SHP77 treated with DMSO at 0.1 percent for 48 hours (cell line): ENCODE data around the gene ATE1.
"Not testable (repeated sequence)": the region's sequence is repeated elsewhere in the genome, so short reads cannot be mapped to it uniquely, and the experiment has no call there.

Experiments
- DNase-seq: peaks from one replicate; lab custom pipeline; 2025; lab: John Stamatoyannopoulos, UW

ATE1 gene

GRCh38 chr10:121783782-121784372 is 144.0 kb downstream of the ATE1 start:
- no peak for DNase-seq

- DNase-seq = no peak
Observed at GRCh38 chr10:121781101-121781500, 146.7 kb downstream of the ATE1 start.

DNA sequence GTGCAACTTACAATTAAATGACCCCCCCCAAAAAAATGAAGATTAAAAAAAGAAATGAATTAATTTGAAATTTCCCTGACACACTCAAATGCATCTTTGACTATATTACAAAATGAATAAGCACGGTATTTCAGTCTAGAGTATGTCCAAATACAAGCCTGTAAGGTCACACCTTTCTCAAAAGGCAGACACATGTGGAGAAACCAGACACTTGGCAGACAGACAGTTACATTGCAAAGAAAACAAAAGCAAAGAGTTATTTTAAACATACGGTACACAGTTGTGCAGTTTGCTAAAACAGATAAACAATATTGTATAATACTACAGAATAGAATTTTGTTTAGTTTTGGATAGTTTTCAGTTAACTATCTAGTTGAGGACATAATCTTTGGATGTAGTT is 153.0 kb downstream of the ATE1 start:
- DNase-seq = no peak

DNA sequence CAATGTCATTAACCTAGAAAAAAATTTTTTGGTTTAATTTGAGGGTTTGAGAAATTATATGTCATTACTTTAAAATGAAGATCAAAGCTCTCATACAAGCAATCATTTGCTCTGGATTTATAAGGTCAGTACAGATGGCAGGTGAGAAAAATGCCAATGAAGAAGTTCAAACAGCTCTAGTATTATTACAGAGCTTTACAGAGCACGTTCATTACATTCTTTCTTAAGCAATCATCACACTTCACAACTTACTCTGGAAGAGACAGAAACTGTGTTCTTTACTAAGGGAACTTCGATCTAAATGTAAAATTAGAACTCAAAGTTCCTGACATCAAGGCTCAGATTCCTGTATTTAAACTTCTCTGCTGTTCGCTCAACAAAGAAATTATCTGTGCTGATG is 153.4 kb downstream of the ATE1 start:
- no peak for DNase-seq

DNA sequence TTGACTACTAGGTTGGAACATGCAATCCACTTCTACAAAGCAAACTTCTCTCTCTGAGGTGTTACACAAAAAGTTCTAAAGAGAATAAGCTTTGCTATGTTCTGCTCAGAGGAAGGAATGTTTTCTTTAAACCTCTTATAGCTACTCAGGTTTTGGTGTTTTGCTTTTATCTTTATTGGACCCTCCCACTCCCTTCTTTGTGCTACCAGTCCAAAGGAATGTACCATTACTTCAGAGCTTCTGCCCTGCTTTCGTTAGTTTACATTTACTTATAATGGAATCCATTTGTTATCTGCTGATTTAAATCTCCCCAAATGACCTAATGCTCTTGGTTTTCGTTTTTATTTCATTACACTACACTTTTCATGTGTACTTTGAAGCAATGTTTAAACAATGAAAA is 154.9 kb downstream of the ATE1 start:
- no peak for DNase-seq

DNA sequence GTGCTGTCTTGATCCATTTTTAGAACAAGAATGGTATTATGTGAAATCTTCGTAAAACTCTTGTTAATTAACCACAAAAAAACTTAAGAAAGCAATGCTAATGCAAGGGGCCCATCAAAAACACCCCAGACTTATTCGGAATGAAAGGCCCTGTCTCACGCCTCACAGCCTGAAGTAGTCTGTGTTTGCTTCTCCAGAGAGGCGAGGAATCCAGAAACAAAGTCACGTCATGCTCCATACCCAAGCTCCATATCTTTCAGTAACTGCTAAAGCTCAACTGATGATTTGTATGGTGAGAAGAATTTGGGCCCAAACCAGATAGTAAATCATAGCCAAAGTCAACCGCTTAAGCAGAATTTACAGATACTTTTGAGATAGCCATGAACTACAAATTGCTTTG is 155.4 kb downstream of the ATE1 start:
- no peak for DNase-seq

GRCh38 chr10:121771966-121772365 is 155.9 kb downstream of the ATE1 start:
- DNase-seq = no peak

DNA sequence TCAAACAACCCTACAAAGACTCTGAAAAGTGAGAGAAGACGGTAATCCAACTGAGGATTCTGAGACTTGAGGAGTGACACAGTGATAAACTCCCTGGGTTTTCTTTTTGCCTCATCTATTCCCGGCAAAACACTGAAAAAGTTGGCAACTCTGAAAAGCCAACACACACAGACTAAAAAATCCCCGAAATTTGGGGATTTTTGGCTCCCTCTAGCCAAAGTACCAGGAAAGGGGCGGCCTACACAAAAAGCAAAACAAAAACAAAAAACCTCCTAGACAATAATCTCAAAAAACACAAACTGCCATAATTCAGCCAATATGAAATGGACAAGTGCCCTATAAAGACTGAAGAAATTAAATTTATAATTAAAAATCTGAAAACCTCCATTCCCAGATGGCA is 161.4 kb downstream of the ATE1 start:
- DNase-seq = no peak

DNA sequence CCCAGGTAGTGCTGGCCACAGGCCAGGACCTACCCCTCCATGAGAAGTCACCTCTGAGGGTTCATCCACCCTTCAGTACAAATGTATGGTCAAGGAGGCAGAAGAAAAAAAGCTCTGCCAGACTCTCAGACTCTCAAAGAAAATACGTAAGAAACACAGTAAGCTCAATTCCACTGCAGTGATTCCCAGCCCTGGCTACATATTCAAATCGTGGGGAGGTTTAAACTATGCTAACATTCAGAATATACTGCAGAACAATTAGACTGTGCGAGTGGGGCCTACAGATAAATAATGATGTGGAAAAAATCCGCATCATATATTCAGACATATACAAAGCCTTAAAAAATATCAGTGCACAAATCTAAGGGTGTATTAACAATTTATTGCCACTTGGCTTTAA is 162.6 kb downstream of the ATE1 start:
- DNase-seq = no peak

DNA sequence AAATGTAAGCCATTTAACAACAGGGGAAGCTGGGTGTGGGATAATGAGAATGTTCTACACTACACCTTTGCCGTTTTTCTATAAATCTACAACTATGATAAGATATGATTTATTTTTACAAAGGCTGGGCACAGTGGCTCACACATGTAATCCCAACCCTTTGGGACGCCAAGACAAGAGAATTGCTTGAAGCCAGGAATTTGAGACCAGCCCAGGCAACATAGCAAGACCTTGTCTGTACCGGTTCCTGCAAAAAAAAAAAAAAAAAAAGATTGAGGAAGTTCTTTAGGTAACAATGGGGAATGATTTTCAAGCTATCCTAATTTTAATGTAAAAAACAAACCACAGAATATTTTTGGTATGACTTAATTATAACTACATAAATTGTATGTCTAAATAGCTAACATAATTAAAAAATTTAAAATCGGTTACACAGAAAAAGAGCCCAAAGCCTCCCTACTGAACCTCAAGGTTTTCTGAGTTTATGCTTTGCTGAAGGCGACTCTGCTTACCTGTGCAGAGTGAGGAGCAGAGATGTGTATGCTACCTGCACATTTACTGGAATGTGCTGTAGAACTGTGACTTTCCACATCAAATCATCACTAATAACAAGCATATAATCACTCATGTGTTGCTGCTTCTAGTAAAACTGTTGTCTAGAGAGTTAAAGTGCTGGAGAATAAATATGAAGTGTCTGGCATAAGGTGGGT is 163.4 kb downstream of the ATE1 start:
- DNase-seq = no peak

GRCh38 chr10:121757241-121757640 is 170.6 kb downstream of the ATE1 start:
- not testable (repeated sequence) for DNase-seq

GRCh38 chr10:121755496-121755895 is 172.3 kb downstream of the ATE1 start:
- DNase-seq = not testable (repeated sequence)

DNA sequence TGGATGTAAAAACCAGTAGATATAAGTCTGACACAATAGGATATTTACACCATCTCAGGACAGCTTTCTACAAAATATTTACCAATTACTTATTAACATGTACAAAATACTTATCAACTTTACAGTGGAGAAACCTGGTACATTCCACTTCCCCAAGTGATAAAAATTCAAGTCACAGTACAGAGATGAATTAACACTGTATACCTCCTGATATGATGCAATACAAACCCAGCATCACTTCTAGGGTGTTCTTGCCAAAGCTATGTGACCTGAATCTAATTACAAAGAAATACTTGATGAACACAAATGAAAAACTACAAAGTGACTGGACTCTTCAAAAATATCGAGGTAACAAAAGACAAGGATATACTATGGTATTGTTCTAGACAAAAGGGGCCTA is 173.2 kb downstream of the ATE1 start:
- DNase-seq = no peak

GRCh38 chr10:121753726-121754476 is 173.9 kb downstream of the ATE1 start:
- DNase-seq = no peak

- no peak for DNase-seq
Observed at GRCh38 chr10:121751191-121751760, 176.6 kb downstream of the ATE1 start.

GRCh38 chr10:121747163-121747775 is 180.6 kb downstream of the ATE1 start:
- no peak for DNase-seq

DNA sequence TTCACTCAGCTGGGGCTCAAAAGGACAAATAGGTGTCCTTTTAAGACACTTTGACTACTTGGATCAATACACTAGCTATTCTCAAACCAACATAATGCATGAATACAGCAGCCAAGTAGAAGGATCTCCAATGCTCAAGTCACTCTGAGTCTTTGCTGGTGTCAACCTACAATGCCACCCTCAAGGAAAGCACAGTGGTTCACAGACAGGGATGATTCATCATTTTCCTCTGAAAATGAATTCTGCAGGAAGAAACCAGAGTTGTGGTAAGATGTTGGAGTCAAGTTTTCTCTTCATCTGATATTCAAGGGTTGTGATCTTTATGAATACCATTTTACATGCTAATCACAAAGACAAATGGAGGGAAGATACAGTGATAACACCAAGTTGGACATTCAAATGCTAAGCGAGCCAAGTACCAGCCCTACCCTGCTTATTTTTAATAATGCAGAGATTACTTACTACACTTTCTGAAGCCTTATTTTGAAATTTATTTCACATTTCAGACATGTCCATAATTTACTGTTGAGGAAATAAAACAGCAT is 186.5 kb downstream of the ATE1 start:
- DNase-seq = no peak

DNA sequence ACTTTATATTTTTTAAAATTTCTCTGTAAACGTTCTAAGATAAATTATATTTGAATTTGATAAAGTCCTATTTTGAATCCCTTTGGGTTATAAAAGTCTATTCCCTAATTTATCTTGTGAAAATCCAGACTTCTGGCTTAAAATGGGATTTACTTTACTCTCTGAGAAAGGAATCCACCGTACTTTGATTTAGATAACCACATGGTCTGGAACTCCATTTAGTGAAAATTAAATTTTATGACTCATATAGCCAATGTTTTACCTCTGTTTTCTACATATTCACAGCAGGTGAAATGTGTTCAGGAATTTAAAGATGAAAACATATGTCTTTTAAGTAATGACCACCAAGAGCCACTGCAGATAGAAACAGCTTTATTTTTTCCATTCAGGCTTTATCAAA is 187.8 kb downstream of the ATE1 start:
- no peak for DNase-seq

DNA sequence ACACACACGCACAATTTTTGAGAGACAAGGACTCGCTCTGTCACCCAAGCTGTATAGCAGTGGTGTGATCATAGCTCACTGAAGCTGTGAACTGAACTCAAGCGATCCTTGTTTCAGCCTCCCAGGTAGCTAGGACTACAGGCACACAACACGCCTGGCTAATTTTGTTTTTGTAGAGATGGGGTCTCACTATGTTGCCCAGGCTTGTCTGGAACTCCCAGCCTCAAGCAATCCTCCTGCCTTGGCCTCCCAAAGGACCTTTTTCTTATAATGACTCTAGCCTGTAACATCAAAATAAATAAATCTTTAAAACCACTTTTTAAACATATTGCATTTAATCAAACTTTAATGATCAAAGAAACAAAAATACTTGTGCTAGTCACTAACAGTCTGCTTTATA is 188.7 kb downstream of the ATE1 start:
- DNase-seq = no peak

DNA sequence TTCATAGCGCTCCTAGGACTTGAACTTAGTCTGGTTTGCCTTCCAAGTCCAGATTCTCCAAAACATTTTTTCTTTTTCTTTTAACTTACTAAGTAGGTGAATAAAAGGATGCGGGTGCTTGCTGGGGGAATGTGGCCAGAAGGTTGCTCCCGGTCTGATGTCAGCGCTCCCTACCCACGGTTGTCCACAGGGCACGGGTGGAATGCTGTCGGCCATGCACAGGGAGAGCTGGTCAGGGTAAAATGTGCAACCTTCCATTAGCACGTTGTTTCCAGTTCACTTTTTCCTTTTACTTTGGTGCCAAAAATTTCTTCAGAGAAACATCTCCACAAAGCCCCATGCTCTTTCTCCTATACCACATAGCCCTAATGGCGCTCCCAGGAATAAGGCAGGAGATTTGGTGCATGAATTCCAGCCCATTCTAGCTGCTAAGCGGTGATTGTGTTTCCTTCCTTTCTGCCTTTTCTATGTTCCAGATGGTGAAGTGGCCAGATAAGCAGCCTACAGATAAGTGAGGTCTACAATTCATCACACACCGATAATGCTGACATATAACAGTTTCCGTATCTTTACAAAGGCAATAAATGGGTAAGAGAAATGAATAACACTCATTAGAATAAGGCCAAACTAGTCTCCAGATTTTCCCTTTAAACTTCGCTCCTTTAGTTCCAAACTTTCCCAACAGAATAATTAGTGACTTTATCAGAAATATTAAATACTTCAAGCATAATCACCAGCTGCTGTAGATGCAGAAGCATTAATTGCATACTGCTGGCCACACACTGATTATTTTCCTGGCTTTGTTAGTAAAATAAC is 191.3 kb downstream of the ATE1 start:
- no peak for DNase-seq

DNA sequence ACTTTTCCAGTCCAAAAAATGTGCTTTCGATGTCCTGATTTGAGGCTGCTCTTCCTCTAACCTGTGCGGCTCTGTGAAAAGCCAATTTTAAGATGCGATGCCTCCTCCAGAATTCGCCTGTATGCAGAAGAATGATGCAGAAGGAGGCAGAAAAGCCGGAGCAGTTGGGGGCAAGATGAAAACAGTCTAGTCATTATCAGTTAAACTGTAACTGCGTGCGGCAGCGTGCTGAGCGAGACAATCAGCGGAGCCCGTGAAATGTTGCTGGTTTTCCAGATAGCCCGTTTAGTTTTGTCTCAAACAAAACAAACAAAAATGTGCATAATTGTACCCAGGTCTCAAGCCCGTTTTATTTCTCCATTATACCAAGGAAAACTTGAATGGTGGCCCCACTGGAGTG is 192.6 kb downstream of the ATE1 start:
- no peak for DNase-seq
